D721Med (cell line): ENCODE measurements around the gene ZDHHC12.

Experiments used
- DNase-seq: peaks from one replicate; pipeline ENCODE4 v3.0.0; 2011; ENCODE audit warnings: low spot score; ENCODE audit not compliant: insufficient read length
- FAIRE-seq: peaks from 2 replicates; lab custom pipeline; 2011; peaks lifted over from hg19 to GRCh38; lab: Jason Lieb, UNC
- TF ChIP-seq, protein P1 (sequence below): IDR thresholded peaks from 2 replicates; pipeline ENCODE4 v1.5.1; 2012; ENCODE audit warnings: mild to moderate bottlenecking, control low read depth; ENCODE audit not compliant: insufficient read depth; ENCODE audit errors: missing control alignments

ZDHHC12 gene

DNA sequence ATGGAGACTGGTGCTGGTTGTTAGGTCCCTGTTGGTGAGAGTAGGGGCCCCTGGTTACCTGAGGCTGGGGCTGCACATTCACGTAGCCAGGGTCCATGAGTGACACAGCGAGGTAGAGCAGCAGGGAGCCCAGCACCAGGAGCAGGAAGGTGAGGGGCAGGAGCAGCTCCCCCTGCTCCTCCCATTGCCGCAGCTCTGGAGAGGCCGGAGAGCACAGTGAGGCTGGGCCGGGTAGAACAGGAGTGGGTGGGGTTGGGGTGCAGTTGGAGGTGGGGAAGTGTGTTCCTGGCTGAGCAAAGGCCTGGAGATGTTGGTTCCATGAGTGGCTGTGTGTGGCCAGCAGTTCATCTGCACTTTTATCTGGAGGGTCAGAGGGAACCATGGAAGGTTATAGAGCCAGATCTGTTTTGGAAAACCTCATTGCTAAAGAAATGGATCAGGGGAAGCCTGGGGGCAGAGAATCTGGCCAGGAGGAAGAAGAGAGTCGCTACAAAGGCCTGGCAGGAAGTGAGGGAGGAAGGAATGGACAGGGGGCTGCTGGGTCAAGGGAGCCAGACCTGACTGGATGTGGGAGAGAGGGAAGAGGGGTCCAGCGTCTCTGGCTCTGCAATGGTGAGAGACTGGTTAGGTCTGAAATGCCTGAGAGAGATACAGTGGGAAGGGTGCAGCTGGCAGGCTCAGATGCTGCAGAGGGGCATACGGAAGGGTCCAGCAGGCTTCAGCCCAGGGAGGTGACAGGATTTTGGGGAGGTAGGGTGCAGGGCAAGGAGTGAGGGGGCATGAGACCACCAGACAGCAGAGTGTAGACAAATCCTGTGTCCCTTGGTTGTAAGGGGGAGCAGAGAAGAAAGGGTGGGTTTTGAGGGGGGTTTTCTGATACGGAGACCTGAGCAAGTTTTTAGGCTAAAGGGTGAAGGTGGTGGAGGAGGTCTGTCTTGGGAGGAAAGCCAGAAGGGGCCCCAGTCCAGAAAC is 1.3 kb downstream of the ZDHHC12 start:
- DNase-seq (no peak), FAIRE-seq (no peak)
- TF ChIP-seq, protein P1, sequence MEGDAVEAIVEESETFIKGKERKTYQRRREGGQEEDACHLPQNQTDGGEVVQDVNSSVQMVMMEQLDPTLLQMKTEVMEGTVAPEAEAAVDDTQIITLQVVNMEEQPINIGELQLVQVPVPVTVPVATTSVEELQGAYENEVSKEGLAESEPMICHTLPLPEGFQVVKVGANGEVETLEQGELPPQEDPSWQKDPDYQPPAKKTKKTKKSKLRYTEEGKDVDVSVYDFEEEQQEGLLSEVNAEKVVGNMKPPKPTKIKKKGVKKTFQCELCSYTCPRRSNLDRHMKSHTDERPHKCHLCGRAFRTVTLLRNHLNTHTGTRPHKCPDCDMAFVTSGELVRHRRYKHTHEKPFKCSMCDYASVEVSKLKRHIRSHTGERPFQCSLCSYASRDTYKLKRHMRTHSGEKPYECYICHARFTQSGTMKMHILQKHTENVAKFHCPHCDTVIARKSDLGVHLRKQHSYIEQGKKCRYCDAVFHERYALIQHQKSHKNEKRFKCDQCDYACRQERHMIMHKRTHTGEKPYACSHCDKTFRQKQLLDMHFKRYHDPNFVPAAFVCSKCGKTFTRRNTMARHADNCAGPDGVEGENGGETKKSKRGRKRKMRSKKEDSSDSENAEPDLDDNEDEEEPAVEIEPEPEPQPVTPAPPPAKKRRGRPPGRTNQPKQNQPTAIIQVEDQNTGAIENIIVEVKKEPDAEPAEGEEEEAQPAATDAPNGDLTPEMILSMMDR: no peak

DNA sequence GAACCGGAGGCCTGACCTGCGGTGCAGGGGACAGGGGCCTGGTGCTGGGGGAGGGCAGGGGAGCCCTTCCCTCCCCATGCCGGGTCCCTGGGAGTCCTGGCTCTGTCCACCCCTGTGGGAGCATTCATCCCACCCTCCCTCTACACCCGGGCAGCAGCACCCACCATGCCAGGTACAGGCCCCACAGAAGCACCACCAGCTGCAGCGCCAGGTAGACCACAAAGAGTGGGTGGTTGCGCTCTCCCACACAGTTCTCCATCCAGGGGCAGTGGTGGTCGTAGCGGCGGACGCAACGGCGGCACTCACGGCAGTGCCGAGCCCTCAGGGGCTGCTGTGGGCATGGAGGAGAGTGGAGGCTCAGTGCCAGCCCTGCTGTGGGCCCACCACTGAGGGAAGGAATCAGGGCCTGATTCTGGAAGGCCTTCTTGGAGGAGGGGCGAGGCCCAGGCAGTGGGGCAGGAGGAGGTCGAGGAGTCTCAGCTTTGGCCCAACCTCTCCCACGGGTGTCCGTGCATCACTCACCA is 2.4 kb downstream of the ZDHHC12 start:
- TF ChIP-seq, protein P1: no peak

DNA sequence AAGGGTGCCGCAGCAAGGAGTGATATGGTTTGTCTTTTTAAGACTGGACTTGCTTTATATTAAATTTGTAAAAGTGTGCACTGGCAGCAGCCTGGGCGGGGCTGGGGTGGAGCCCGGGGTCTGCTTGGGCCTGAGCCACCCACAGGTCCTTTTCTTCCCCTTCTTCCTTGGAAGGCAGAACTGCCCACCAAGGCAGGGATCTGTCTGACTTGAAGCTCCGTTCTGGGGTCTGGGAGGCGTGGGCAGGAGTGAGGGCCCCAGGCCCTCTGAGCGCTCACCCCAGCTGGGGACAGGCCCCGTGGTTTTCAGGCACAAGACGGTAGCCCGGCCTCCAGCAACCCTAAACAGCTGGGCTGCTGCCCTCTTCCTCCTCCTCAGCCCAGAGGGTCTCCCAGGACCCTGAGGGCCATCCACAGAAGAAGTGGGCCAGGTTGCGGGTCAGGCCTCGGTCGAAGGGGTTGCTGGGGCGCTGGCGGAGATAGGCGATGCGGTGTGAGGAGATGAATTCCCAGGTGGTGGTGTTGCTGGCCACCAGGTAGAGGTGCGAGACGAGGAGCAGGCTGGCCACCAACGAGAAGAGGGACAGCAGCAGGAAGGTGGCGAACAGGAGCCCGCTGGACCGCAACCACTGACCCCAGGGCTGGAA is 3.0 kb downstream of the ZDHHC12 start:
- FAIRE-seq (no peak), DNase-seq (no peak)
- TF ChIP-seq, protein P1: no peak

More for the DNA sequence above, 2.4 kb downstream of the ZDHHC12 start:
- DNase-seq: no peak
- no peak for FAIRE-seq

DNA sequence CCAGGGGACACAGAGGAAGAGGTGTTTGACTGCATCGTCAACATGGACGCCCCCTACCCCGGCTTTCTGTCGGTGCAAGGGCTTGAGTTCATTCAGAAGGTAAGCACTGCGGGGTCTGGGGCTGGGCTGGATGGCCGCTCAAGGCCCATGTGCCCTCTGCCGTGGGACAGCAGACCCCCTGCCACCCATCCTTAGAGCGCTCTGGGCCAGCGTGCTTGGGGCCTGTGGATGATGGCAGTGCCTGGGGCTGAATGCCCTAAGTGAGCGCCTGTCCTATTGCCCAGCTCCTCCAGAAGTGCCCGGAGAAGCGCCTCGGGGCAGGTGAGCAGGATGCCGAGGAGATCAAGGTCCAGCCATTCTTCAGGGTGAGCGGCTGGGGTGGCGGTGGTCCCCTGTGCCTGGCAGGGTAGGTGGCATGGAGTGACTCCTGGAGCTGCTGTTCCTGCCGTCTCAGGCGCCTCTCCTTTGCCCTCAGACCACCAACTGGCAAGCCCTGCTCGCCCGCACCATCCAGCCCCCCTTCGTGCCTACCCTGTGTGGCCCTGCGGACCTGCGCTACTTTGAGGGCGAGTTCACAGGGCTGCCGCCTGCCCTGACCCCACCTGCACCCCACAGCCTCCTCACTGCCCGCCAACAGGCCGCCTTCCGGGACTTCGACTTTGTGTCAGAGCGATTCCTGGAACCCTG is 3.9 kb downstream of the ZDHHC12 start:
- DNase-seq (no peak), FAIRE-seq (no peak)
- TF ChIP-seq, protein P1: no peak

DNA sequence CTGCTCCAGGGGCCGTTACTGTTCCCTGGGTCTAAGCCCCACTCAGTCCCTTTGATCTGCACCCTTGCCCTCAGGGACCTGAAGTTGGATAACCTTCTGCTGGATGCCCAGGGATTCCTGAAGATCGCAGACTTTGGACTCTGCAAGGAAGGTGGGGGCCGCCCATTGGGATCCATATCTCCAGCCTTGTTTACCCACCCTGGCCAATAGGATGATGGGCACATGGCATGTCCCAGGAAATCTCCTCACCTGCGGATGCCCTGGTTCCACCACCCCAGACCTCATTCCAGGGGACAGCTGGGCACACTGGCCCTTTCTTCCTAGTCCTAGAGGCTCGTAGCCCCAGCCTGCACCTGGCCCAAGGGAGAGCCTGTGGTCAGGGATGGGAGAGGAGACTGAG is 5.5 kb downstream of the ZDHHC12 start:
- FAIRE-seq (no peak), DNase-seq (no peak)
- TF ChIP-seq, protein P1: no peak

DNA sequence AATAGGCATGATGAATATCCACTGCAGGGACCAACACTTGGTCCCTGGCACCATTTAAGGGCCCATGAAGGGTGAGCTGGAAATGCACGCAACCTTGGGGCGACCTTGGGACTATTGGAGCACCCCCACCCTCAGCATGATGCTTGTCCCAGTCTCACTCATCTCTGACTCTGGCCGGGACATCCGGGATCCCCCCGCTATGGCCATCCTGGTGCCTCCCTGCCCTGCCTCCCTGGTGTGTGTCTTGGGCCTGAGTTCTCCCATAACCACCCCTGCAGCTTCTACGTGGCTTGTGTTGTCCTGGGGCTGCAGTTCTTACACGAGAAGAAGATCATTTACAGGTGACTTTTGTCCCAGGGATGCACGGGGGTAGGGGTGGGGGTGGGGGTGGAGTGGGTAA is 5.9 kb downstream of the ZDHHC12 start:
- DNase-seq: no peak
- TF ChIP-seq, protein P1: no peak
- FAIRE-seq: no peak
